Transverse colon (tissue), 4 donors: ENCODE data around the gene MS4A15.

ENCODE experiments used
- EP300 ChIP-seq: sonication (generic); formaldehyde crosslinking; IDR thresholded peaks from one replicate; pipeline ENCODE4 v1.6.1; 2017; ENCODE audit warnings: antibody characterized with exemption, low read depth
- POLR2A ChIP-seq: fragments of 450-650 bp; IDR thresholded peaks from one replicate; pipeline ENCODE4 v1.6.1; 2016; ENCODE audit warnings: antibody characterized with exemption, mild to moderate bottlenecking, moderate library complexity
- POLR2AphosphoS5 ChIP-seq, 3 donors: sonication (generic); formaldehyde crosslinking; IDR thresholded peaks; one replicate each; pipeline ENCODE4 v1.6.1; 2016; ENCODE audit warnings: antibody characterized with exemption in 3 of 3
- TF ChIP-seq, protein P1 (sequence below), 5 experiments: fragments of 200-600 bp in 3 of 5; fragments of 450-650 bp in 2 of 5; sonication (generic) in 3 of 5; IDR thresholded peaks; 1 replicate in 2 of 5; 2 replicates in 3 of 5; pipeline ENCODE4 v1.5.1; 2016 to 2017; ENCODE audit warnings: antibody characterized with exemption in 5 of 5, inconsistent platforms in 3 of 5, mild to moderate bottlenecking in 2 of 5, moderate library complexity in 1 of 5

DNA sequence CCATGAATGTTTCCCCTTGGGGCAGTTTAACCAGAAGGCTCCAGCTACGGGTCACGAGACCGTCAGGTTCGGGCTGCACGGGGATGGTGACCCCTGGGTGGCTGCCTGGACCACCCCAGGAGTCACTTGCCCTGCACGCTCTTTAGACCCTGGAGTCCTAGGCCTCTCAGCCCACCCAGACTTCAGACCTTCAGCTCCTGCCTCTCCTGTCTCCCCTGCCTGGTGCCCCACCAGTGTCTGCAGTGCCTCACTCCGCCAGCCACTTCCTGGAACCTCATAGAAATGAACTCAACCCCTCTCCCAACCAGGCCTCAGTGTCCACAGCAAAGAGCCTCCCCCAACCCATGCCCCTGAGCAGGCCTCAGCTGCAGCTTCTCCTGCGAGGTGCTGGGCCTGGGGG lies 16.0 kb downstream of the MS4A15 start:
- TF ChIP-seq, protein P1, sequence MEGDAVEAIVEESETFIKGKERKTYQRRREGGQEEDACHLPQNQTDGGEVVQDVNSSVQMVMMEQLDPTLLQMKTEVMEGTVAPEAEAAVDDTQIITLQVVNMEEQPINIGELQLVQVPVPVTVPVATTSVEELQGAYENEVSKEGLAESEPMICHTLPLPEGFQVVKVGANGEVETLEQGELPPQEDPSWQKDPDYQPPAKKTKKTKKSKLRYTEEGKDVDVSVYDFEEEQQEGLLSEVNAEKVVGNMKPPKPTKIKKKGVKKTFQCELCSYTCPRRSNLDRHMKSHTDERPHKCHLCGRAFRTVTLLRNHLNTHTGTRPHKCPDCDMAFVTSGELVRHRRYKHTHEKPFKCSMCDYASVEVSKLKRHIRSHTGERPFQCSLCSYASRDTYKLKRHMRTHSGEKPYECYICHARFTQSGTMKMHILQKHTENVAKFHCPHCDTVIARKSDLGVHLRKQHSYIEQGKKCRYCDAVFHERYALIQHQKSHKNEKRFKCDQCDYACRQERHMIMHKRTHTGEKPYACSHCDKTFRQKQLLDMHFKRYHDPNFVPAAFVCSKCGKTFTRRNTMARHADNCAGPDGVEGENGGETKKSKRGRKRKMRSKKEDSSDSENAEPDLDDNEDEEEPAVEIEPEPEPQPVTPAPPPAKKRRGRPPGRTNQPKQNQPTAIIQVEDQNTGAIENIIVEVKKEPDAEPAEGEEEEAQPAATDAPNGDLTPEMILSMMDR (IDR thresholded peaks at IDR 0.05), result no peak
- TF ChIP-seq EP300 (no peak), POLR2AphosphoS5 (IDR thresholded peaks at IDR 0.05) (no peak), POLR2A (no peak)
